Skin epidermis (tissue), 12 donors: ENCODE measurements around the gene EXOC1.

Experiments
- H3K27ac ChIP-seq, 21 experiments: fragments of 200-600 bp; sonication (generic) in 11 of 21; one replicate each; pipeline ENCODE4 v1.5.0; 2020; ENCODE audit warnings: mild to moderate bottlenecking in 3 of 21, inconsistent platforms in 2 of 21, moderate library complexity in 2 of 21
- H3K4me3 ChIP-seq, 7 experiments: fragments of 200-600 bp; sonication (generic) in 2 of 7; one replicate each; pipeline ENCODE4 v1.5.0; 2020; ENCODE audit warnings: inconsistent platforms in 2 of 7, mild to moderate bottlenecking in 2 of 7, moderate library complexity in 1 of 7

EXOC1 gene, protein sequence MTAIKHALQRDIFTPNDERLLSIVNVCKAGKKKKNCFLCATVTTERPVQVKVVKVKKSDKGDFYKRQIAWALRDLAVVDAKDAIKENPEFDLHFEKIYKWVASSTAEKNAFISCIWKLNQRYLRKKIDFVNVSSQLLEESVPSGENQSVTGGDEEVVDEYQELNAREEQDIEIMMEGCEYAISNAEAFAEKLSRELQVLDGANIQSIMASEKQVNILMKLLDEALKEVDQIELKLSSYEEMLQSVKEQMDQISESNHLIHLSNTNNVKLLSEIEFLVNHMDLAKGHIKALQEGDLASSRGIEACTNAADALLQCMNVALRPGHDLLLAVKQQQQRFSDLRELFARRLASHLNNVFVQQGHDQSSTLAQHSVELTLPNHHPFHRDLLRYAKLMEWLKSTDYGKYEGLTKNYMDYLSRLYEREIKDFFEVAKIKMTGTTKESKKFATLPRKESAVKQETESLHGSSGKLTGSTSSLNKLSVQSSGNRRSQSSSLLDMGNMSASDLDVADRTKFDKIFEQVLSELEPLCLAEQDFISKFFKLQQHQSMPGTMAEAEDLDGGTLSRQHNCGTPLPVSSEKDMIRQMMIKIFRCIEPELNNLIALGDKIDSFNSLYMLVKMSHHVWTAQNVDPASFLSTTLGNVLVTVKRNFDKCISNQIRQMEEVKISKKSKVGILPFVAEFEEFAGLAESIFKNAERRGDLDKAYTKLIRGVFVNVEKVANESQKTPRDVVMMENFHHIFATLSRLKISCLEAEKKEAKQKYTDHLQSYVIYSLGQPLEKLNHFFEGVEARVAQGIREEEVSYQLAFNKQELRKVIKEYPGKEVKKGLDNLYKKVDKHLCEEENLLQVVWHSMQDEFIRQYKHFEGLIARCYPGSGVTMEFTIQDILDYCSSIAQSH

DNA sequence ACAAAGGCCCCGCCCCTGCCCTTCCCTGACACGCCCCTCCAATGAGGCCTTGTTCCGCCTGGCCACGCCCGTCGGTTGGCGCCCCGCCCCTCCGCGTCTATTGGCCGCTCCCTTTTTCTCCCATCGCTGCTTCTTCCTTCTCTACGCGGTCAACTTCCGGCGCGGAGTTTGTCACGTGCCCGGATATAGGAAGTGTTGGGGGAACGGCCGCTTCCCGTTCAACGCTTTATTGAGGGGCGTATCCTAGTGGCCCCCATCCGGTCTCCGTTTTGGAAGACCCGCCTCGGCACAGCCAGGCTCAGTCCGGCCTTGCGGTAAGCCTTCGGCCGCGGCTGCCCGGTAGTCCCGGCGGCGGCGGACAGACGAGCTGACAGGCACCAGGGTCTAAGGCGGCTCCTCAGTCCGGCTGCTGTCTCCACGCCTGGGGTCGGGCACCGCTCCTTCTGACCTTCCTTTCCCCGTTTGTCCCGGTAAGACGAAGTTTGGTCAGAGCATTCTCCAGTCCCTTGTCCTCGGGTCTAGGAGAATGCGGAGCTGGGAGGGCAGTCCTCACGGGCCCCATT lies at the start of gene EXOC1:
TSS of gene EXOC1 (plus strand) at position 165 of the 563 bp plus-strand sequence. CDS start 4,676 bp downstream, outside the sequence.
- Histone ChIP-seq H3K27ac (peak within 1 kb of the TSS; percentile 54 to 95 (median 91)), H3K4me3 (peak within 1 kb of the TSS; percentile 74 to 96 (median 88))

DNA sequence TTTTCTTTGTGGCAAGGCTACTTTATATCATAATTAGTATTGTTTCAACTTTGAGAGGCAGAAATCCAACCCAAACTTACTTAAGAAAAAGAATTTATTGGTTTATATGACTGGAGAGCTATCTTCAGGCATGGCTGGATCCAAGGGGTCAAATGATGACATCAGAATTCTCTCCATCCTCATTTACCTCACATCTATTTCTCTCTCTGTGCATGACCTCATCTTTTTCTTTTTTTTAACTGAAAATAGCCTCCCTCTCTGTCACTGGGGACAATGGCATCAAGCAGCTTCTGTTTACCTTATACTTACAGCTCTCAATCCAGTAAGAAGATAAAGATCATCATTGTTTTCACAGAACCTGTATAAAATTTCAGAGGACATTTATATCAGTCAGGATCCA lies 45.9 kb upstream of the EXOC1 start:
- Histone ChIP-seq H3K27ac (no peak overlapping the region), H3K4me3 (no peak overlapping the region)

DNA sequence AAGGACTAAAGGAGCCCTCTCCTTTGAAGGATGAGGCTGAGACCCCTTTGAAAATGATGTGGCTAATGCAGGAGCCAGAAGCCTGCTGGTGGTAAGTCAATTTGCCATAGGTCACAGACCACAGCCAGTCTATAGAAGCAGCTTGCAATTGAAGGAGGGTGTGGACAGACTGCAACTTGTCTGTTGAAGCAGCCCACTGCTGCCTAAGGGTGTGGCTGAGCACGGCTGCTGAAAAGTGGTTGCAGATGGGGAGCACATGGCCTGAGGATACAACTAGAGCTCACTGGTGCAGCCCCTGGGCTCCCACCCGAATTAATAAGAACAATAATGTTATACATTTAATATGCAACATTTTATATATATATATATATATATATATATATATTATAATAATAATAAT lies 45.3 kb upstream of the EXOC1 start:
- Histone ChIP-seq H3K4me3 (no peak overlapping the region), H3K27ac (no peak overlapping the region)

DNA sequence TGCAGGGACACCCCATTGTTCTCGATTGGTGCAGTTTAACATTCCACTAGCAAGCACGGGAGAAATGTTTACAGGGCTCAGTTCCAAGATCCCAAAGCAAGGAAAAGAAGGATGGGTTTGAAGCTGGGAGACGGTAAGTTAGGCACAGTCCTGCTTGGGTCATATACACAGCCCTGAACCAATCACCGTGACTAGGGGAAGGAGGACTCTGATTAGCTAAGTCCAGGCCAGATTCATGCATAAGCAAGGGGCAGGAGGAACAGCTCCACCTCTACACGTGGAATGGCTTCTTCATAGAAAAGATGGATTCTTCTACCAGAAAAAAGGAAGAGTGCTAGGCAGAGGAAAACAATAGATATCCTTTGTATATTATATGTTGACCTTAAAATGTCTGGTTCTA lies 44.8 kb upstream of the EXOC1 start:
- Histone ChIP-seq H3K4me3 (no peak overlapping the region), H3K27ac (no peak overlapping the region)

DNA sequence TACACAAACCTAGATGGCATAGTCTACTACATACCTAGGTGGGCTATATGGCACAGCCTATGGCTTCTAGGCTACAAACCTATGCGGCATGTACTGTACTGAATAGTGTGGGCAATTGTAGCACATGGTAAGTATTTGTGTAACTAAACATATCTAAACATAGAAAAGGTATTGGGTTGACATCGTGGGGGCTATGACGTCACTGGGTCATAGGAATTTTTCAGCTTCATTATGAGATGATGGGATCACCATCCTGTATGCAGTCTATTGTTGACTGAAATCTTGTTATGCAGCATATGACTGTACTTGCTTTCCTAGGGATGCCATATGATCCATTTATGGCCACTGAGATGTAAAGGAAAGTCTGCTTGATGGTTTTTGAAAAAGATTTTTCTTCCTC lies 35.8 kb upstream of the EXOC1 start:
- H3K4me3 ChIP-seq, result no peak overlapping the region
- no peak overlapping the region for H3K27ac ChIP-seq

DNA sequence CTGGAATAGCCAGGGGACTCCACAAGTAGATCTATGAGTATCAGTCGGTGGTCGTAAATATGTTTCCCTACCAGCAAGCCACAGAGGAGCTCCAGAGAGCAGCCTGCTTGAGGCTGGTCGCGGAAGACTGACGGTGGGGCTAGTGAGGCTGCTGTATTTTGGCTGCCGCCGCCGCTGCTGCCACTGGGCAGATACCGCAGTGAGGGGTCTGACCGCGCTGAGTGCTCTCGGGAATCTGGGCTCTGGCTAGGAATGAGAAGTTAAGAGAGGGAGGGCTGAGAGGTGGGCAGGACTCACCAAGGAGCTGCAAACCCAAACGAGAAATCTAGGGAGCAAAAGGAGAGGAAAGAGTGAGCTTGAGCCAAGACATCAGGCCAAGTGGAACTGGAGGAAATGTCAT lies 33.8 kb upstream of the EXOC1 start, which contains the start of gene EXOC1L:
TSS of gene EXOC1L (plus strand) at position 157 of the 400 bp plus-strand sequence. CDS start at position 394, 237 bp downstream.
- H3K4me3 ChIP-seq, result peak within 1 kb of the TSS in 2 of 7 experiments; percentile 9 to 15
- H3K27ac ChIP-seq, result no peak within 1 kb of the TSS

DNA sequence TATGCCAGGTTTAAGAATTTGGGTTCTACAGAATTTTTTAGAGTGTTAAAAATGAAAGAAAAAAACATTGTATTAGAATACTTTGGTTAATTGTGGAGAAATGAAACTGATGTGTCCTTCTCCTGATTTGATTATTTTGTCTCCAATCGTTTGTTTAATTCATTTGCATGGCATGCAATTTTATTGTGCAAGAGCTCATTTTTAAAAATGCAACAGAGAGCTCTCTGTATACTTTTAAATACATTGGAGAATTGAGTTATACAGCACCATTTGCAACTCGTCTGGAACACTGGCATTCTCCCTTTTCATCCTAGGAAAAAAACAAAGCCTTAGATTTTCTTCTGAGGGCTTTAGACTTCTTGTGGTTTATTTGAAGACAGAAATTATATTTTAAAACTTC lies 33.2 kb upstream of the EXOC1 start:
- H3K4me3 ChIP-seq, result no peak overlapping the region
- H3K27ac ChIP-seq, result no peak overlapping the region

DNA sequence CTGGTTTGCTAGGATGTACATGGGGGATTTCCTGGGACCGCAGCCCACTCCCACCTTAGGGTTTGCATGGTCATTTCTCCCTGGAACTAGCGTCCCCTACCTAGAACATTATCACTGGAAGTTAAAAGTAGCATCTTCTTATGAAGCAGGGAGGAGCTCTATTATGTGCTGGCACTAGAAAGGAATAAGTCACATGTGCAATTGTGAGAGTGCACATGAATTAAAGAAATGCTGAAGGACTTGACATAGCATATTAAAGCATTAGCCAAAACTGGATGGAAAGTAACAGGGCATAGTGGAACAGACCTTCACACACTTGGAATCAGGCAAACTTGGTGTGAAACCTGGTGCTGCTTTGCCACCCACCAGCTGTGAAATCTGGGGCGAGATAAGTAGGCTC lies 31.1 kb upstream of the EXOC1 start:
- no peak overlapping the region for H3K4me3 ChIP-seq

DNA sequence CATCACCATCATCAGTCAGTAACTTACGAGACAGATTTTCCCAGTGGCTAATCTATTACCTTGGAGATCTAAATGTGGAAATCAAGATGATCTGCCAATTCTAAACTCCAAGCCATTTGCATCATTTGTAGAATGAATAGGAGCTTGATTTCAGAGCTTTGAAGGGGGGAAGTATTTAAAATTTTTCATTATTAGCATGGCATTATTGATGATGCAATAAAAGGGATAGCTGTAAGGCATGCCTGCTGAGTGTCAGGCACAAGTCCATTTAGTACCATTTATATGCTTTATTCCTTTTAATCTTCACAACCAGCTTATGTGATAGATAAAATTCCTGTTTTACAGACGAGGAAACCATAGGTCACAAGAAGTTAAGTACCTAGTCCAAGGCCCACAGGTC lies 28.6 kb upstream of the EXOC1 start:
- Histone ChIP-seq H3K4me3 (no peak overlapping the region), H3K27ac (no peak overlapping the region)

More for the DNA sequence above, 31.1 kb upstream of the EXOC1 start:
- no peak overlapping the region for H3K27ac ChIP-seq

DNA sequence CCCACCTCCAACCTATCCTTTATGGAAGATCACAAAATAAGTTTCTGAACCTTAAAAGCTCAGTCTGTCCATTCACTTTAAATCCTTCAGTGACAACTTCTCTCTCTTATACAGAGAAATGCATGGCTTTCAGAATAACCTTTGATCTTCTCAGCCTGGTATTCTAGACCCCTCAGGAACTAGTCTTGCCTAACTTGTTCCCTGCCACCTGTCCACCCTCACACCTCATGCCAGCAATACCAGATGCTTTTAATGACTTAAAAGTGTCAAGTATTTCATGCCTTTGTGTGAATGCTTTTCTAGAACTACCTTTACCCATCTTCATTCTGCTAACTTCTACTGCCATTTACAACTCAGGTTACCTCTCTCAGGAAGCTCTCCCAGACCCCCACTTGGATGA lies 26.5 kb upstream of the EXOC1 start:
- Histone ChIP-seq H3K27ac (no peak overlapping the region), H3K4me3 (no peak overlapping the region)

DNA sequence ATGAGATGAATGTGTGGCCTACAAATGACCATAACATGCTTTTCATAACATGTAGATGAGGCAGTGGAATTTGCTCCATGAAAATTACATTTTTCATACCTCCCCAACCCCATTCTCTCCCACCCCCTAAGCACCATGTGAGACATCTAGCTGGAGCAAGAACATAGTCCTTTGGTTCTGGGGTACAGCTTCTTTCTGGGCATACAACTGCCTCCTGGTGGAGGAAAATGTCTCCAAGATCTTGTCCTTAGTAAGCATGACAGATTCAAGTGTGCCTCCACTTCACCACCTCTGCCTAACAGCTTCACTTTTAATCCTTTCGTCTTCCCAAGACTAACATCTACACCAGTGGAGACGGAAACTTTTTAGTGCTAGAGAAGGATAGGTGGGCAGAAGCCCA lies 25.9 kb upstream of the EXOC1 start:
- no peak overlapping the region for H3K4me3 ChIP-seq

DNA sequence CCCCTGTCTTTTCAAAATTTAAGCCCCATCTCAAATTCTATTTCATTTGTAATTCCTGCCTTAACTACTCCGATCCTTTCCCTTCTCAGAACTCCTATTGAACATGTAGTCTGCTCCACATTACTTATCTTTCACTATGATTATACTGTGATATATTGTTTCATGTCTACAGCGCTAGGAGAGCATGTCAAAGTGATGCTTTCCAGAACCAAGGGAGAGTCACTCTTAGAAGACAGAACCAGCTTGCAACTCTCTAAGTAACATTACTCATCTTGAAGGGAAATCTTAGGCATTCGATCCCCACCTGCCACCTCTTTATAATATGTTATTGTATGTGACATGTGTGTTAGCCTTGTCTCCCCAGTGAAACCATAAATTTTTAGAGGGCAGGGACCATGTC lies 23.4 kb upstream of the EXOC1 start:
- no peak overlapping the region for H3K27ac ChIP-seq
- H3K4me3 ChIP-seq, result no peak overlapping the region

More for the DNA sequence above, 25.9 kb upstream of the EXOC1 start:
- H3K27ac ChIP-seq, result no peak overlapping the region

DNA sequence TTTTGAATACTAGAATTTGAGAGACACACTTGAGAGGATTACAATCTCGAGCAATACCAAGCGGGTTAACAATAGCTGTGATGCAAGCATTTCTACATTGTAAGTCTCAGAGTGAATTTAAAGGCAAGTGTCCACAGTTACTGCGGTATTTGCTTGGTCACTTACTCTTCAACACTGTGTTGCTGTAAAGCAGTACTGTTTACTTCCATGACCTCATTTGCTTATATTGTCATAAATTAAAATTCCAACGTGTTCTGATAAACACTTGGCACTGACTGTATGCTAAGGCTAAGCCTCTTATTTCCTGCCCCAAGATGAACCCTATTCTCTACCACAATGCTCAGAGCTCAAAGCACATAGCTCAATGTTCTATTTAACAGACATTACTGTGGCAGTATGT lies 22.7 kb upstream of the EXOC1 start:
- Histone ChIP-seq H3K27ac (no peak overlapping the region), H3K4me3 (no peak overlapping the region)

DNA sequence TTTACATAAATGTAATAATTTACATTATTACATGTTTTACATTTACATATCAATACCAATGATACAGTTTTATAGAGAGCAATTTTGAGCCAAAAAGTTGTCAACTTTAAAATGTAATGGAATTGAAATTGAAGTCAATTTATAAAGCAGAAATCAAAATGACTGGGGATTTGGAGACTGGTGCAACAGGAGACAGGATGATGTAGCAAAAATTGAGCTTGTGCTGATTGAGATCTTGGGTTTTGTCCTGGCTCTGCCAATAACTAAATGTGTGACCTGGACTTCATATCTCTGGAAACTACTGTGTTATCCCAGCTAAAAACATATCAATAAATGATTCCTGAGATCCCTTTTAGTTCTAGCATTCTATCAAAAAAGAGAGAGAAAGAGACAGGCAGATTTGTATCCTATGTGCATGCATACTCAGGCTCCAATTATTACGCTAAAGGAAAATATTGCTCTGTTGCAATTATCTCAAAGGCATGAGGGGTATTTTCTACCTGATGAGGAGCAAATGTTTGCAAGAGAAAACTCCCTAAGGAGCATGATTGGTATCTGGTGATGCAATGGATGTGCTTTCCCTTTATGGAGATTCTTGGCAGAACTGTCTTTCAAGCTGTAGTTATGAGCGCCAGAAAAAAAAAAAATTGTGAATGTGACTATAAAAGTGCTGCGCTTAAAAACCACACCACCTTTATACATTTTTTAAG lies 19.2 kb upstream of the EXOC1 start:
- H3K4me3 ChIP-seq, result no peak overlapping the region
- no peak overlapping the region for H3K27ac ChIP-seq

DNA sequence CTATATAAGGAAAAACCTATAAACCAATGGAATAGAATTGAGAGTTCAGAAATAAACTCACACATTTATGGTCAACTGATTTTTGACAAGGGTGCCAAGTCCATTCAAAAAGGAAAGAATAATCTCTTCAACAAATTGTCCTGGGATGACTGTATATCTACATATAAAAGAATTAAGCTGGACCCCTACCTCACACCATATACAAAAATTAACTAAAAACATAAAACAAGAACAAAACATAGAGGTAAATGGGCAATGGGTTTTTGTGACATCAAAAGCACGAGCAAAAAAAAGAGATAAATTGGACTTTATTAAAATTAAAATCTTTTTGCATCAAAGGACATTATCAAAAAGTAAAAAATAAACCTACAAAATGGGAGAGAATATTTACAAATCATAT lies 15.5 kb upstream of the EXOC1 start:
- H3K27ac ChIP-seq, result no peak overlapping the region
- H3K4me3 ChIP-seq, result no peak overlapping the region

DNA sequence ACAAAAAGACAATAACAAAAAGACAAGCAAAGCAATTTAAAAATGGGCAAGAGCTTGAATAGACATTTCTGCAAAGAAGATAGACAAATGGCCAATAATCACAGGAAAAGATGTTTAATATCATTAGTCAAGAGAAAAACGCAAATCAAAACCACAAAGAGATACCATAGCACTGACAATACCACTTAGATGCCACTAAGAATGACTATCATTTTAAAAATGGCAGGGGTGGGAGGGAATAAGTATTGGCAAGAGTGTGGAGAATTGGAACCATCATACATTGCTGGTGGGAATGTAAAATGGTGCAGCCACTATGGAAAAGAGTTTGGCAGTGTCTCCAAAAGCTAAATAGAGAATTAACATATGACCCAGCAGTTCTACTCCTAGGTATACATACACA lies 15.1 kb upstream of the EXOC1 start:
- no peak overlapping the region for H3K4me3 ChIP-seq
- H3K27ac ChIP-seq, result no peak overlapping the region

DNA sequence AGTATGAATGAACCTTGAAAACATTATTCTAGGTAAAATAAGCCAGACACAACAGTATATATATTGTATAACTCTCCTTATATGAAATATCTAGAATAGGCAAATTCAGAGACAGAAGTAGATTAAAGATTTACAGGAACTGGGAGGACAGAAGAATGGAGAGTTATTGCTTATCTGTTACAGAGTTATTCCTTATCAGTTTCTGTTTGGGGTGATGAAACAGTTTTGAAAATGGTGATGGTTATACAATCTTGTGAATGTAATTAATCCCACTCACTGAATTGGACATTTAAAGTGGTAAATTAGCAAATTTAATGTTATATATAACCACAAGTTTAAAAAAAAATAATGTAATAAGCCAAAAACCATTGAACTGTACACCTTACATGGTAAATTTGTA lies 14.5 kb upstream of the EXOC1 start:
- Histone ChIP-seq H3K27ac (no peak overlapping the region), H3K4me3 (no peak overlapping the region)

DNA sequence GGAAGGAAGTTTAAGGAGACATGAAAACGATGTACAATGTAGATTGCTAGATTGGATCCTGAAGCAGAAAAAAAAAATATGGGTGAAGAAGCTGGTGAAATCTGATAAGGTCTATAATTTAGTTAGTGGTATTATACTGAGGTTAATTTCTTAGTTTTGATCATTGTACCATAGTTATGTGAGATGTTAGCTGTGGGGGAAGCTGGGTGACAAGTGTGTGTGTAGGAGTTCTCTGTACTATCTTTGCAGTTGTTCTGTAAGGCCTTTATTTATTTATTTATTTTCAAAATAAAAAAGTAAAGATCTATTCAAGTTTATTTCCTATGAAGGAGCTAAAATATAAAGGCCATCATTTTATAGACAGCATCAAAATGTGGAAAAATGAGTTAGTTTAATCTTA lies 12.5 kb upstream of the EXOC1 start:
- H3K4me3 ChIP-seq, result no peak overlapping the region
- H3K27ac ChIP-seq, result no peak overlapping the region

DNA sequence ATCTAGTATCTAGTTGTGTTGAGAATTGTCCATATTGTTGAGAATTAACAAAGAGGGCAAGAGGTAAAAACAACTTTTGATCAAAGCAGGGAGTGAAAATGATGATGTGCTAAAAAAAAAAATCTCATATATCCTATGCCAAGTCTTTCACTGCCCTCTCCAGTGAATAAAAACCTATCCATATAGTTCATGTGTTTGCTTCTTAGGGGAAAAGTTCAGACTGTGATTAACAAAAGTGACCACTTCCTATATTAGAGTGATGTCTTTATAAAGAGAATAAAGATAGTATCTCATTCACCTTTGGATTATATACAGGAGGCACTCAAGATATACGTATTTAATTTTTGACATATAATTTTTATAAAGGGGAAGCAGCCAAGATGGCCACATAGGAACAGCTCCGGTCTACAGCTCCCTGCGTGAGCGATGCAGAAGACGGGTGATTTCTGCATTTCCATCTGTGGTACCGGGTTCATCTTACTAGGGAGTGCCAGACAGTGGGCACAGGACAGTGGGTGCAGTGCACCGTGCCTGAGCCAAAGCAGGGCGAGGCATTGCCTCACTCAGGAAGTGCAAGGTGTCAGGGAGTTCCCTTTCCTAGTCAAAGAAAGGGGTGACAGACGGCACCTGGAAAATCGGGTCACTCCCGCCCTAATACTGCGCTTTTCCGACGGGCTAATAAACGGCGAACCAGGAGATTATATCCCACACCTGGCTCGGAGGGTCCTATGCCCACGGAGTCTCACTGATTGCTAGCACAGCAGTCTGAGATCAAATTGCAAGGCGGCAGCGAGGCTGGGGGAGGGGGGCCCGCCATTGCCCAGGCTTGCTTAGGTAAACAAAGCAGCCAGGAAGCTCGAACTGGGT lies 11.8 kb upstream of the EXOC1 start:
- peak overlapping the region in 1 of 7 experiments; percentile 7 for H3K4me3 ChIP-seq
- peak overlapping the region in 4 of 21 experiments; percentile 55 to 69 (median 64) for H3K27ac ChIP-seq
